HepG2 (cell line): ENCODE measurements around the gene BCAS1.

Experiments
- AHR ChIP-seq: IDR thresholded peaks from 2 replicates; pipeline ENCODE4 v1.6.1; 2018; ENCODE audit warnings: missing genetic modification reagents, missing compliant biosample characterization
- FOXM1 ChIP-seq: sonication (generic); formaldehyde crosslinking; IDR thresholded peaks from 2 replicates; pipeline ENCODE4 v1.5.0; 2020; ENCODE audit warnings: missing genetic modification reagents
- KDM5A ChIP-seq: fragments of 200-600 bp; sonication (generic); IDR thresholded peaks from 2 replicates; pipeline ENCODE4 v1.7.0; 2018; ENCODE audit warnings: antibody characterized with exemption, mild to moderate bottlenecking, low read length, borderline replicate concordance
- TCF12 ChIP-seq, 2 experiments: fragments of 450-650 bp in 1 of 2; sonication (generic) in 1 of 2; formaldehyde crosslinking in 1 of 2; IDR thresholded peaks; 2 replicates each; pipeline versions ENCODE4 v1.6.1 to v1.8.0; 2017 to 2022; ENCODE audit warnings: antibody characterized with exemption in 1 of 2, mild to moderate bottlenecking in 1 of 2, missing genetic modification reagents in 1 of 2, moderate library complexity in 1 of 2
- ZNF207 ChIP-seq: fragments of 450-650 bp; IDR thresholded peaks from 2 replicates; pipeline ENCODE4 v1.6.1; 2016; ENCODE audit warnings: antibody characterized with exemption, borderline replicate concordance
- ZNF34 ChIP-seq: sonication (generic); formaldehyde crosslinking; IDR thresholded peaks from 2 replicates; pipeline ENCODE4 v1.4.0; 2020; ENCODE audit warnings: mild to moderate bottlenecking, missing genetic modification reagents, borderline replicate concordance
- ZNF530 ChIP-seq: sonication (generic); formaldehyde crosslinking; IDR thresholded peaks from 2 replicates; pipeline ENCODE4 v1.5.0; 2020; ENCODE audit warnings: low read depth, mild to moderate bottlenecking, missing genetic modification reagents
- ZSCAN29 ChIP-seq: sonication (generic); formaldehyde crosslinking; conservative IDR thresholded peaks from 2 replicates; pipeline ENCODE4 v1.4.0; 2020; ENCODE audit warnings: mild to moderate bottlenecking, missing genetic modification reagents
- TF ChIP-seq, protein P1 (sequence below): sonication (generic); formaldehyde crosslinking; IDR thresholded peaks from 2 replicates; pipeline ENCODE4 v1.8.1; 2023; ENCODE audit warnings: missing genetic modification reagents, inconsistent platforms, borderline replicate concordance
- TF ChIP-seq, protein P2 (sequence below): sonication (generic); formaldehyde crosslinking; IDR thresholded peaks from 2 replicates; pipeline ENCODE4 v1.8.1; 2023; ENCODE audit warnings: mild to moderate bottlenecking, inconsistent platforms, moderate library complexity, missing genetic modification reagents, borderline replicate concordance
- TF ChIP-seq, protein P3 (sequence below): sonication (generic); formaldehyde crosslinking; IDR thresholded peaks from 2 replicates; pipeline ENCODE4 v1.5.0; 2020; ENCODE audit warnings: mild to moderate bottlenecking, missing genetic modification reagents, moderate library complexity
- TF ChIP-seq, protein P4 (sequence below): sonication (generic); formaldehyde crosslinking; conservative IDR thresholded peaks from 2 replicates; pipeline ENCODE4 v1.5.0; 2020; ENCODE audit warnings: missing genetic modification reagents
- TF ChIP-seq, protein P5 (sequence below): sonication (generic); formaldehyde crosslinking; IDR thresholded peaks from 2 replicates; pipeline ENCODE4 v1.8.1; 2022; ENCODE audit warnings: mild to moderate bottlenecking, missing genetic modification reagents

DNA sequence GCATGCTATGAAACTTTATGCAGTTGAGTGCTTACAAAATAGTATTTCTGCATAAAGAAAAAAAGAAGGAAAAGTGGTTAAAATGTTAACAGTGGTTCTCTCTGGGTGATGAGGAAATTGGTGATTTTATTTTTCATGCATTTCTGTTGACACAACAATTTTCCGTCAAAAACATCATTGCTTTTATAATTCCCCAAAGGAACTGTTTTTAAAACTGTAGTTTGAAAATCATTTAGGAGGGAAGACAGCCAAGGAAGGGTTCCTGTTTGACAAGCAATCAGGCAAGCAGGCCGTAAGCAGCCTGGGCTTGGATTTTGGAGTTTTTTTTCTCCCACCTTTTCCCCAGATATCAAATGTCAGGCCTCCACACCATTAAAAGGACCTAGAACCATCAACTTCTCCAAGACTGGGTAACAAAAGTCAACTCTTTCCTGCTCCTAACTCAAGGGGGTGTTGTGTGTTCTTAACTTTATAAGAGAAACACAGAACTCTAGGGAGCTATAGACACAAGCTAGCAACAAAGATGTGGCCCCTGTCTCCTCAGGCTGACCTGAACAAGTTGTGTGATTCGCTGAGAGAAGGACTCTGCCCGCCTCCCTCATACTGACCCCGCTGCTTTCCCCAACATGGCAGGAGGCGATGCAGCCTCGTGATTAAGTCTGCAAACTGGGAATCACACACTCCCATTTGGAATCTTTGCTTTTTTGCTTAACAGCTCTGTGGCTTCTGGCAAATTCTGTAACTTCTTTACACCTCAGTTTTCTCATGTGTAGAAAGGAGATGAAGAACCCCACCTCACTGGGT lies 146.6 kb downstream of the BCAS1 start:
- TF ChIP-seq, protein P1, sequence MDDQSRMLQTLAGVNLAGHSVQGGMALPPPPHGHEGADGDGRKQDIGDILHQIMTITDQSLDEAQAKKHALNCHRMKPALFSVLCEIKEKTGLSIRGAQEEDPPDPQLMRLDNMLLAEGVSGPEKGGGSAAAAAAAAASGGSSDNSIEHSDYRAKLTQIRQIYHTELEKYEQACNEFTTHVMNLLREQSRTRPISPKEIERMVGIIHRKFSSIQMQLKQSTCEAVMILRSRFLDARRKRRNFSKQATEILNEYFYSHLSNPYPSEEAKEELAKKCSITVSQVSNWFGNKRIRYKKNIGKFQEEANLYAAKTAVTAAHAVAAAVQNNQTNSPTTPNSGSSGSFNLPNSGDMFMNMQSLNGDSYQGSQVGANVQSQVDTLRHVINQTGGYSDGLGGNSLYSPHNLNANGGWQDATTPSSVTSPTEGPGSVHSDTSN: no peak
- TF ChIP-seq AHR (CRISPR knock-in tag) (no peak), ZNF34 (CRISPR knock-in tag) (no peak), TCF12 (IDR thresholded peaks at IDR 0.05) (no peak), TCF12 (CRISPR knock-in tag; IDR thresholded peaks at IDR 0.05) (no peak), KDM5A (no peak), ZNF207 (no peak), ZNF530 (CRISPR knock-in tag) (no peak), ZSCAN29 (CRISPR knock-in tag) (no peak), FOXM1 (CRISPR knock-in tag) (no peak)
- TF ChIP-seq, protein P2, sequence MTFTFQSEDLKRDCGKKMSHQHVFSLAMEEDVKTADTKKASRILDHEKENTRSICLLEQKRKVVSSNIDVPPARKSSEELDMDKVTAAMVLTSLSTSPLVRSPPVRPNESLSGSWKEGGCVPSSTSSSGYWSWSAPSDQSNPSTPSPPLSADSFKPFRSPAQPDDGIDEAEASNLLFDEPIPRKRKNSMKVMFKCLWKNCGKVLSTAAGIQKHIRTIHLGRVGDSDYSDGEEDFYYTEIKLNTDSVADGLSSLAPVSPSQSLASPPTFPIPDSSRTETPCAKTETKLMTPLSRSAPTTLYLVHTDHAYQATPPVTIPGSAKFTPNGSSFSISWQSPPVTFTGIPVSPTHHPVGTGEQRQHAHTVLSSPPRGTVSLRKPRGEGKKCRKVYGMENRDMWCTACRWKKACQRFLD (CRISPR knock-in tag): no peak
- TF ChIP-seq, protein P3, sequence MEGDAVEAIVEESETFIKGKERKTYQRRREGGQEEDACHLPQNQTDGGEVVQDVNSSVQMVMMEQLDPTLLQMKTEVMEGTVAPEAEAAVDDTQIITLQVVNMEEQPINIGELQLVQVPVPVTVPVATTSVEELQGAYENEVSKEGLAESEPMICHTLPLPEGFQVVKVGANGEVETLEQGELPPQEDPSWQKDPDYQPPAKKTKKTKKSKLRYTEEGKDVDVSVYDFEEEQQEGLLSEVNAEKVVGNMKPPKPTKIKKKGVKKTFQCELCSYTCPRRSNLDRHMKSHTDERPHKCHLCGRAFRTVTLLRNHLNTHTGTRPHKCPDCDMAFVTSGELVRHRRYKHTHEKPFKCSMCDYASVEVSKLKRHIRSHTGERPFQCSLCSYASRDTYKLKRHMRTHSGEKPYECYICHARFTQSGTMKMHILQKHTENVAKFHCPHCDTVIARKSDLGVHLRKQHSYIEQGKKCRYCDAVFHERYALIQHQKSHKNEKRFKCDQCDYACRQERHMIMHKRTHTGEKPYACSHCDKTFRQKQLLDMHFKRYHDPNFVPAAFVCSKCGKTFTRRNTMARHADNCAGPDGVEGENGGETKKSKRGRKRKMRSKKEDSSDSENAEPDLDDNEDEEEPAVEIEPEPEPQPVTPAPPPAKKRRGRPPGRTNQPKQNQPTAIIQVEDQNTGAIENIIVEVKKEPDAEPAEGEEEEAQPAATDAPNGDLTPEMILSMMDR: no peak
- TF ChIP-seq, protein P4, sequence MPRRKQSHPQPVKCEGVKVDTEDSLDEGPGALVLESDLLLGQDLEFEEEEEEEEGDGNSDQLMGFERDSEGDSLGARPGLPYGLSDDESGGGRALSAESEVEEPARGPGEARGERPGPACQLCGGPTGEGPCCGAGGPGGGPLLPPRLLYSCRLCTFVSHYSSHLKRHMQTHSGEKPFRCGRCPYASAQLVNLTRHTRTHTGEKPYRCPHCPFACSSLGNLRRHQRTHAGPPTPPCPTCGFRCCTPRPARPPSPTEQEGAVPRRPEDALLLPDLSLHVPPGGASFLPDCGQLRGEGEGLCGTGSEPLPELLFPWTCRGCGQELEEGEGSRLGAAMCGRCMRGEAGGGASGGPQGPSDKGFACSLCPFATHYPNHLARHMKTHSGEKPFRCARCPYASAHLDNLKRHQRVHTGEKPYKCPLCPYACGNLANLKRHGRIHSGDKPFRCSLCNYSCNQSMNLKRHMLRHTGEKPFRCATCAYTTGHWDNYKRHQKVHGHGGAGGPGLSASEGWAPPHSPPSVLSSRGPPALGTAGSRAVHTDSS (CRISPR knock-in tag): no peak
- TF ChIP-seq, protein P5, sequence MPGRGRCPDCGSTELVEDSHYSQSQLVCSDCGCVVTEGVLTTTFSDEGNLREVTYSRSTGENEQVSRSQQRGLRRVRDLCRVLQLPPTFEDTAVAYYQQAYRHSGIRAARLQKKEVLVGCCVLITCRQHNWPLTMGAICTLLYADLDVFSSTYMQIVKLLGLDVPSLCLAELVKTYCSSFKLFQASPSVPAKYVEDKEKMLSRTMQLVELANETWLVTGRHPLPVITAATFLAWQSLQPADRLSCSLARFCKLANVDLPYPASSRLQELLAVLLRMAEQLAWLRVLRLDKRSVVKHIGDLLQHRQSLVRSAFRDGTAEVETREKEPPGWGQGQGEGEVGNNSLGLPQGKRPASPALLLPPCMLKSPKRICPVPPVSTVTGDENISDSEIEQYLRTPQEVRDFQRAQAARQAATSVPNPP (CRISPR knock-in tag): no peak
